Lower leg skin (tissue), 3 donors: ENCODE data around the gene ASAP2.

Experiments used
- CTCF ChIP-seq, 3 donors: fragments of 450-650 bp; IDR thresholded peaks; one replicate each; pipeline ENCODE4 v1.5.1; 2016; ENCODE audit warnings: antibody characterized with exemption in 3 of 3, mild to moderate bottlenecking in 3 of 3, moderate library complexity in 2 of 3
- POLR2A ChIP-seq, 2 donors: fragments of 450-650 bp; IDR thresholded peaks; one replicate each; pipeline ENCODE4 v1.6.1; 2016 to 2017; ENCODE audit warnings: antibody characterized with exemption in 2 of 2, mild to moderate bottlenecking in 1 of 2, moderate library complexity in 1 of 2

GRCh38 chr2:9208875-9209274 lies 2.3 kb downstream of the ASAP2 start:
- no peak for TF ChIP-seq CTCF (IDR thresholded peaks at IDR 0.05)
- TF ChIP-seq POLR2A (IDR thresholded peaks at IDR 0.05) = no peak
